K562 (cell line): ENCODE measurements around the gene ZNF219. TPM values are rescaled to one million over a fixed set of nuclear protein-coding genes. Genes with fewer than 3 reads are reported as not detected.

Experiments
- CREB1 ChIP-seq, 2 experiments: sonication (generic) in 1 of 2; formaldehyde crosslinking in 1 of 2; IDR thresholded peaks; 2 replicates each; pipeline versions ENCODE4 v1.6.1 to v1.8.0; 2012 to 2022; ENCODE audit warnings: inconsistent platforms in 1 of 2, mild to moderate bottlenecking in 1 of 2, missing genetic modification reagents in 1 of 2, moderate library complexity in 1 of 2
- MAFF ChIP-seq: IDR thresholded peaks from 2 replicates; pipeline ENCODE4 v1.6.1; 2012; ENCODE audit warnings: low read length, improper control_type of control experiment
- MIER1 ChIP-seq: fragments of 450-650 bp; IDR thresholded peaks from 2 replicates; pipeline ENCODE4 v1.6.1; 2016; ENCODE audit warnings: antibody characterized with exemption, mild to moderate bottlenecking, low read depth
- RBBP5 ChIP-seq: fragments of 200-600 bp; sonication (generic); IDR thresholded peaks from 2 replicates; pipeline ENCODE4 v1.6.1; 2012; ENCODE audit warnings: borderline replicate concordance, mild to moderate bottlenecking, low read length, control low read depth, inconsistent platforms; ENCODE audit not compliant: insufficient read depth, poor library complexity, severe bottlenecking
- SREBF2 ChIP-seq: sonication (generic); formaldehyde crosslinking; IDR thresholded peaks from 2 replicates; pipeline ENCODE4 v1.4.0; 2020; ENCODE audit warnings: mild to moderate bottlenecking, missing genetic modification reagents
- TOE1 ChIP-seq, 2 experiments: fragments of 450-650 bp in 1 of 2; sonication (generic) in 1 of 2; formaldehyde crosslinking in 1 of 2; IDR thresholded peaks; 2 replicates each; pipeline versions ENCODE4 v1.7.1 to v1.8.0; 2016 to 2022; ENCODE audit warnings: borderline replicate concordance in 2 of 2, mild to moderate bottlenecking in 2 of 2, antibody characterized with exemption in 1 of 2, inconsistent platforms in 1 of 2, low read depth in 1 of 2, missing genetic modification reagents in 1 of 2, moderate library complexity in 1 of 2
- ZEB2 ChIP-seq: fragments of 450-650 bp; IDR thresholded peaks from 2 replicates; pipeline ENCODE4 v1.6.1; 2016
- polyA plus RNA-seq, 8 experiments: library from polyadenylated mRNA; depleted of rRNA in 4 of 8; stranded (reverse) in 5 of 8; unstranded in 3 of 8; fragments of >200 nt; fragmentation: Nextera tagmentation in 2 of 8; fragmentation: Illumina TruSeq in 1 of 8; extraction: Ambion mirVana in 2 of 8; extraction: Trizol in 1 of 8; gene quantifications; 2 replicates each; pipeline versions ENCODE4 v1.2.1 to v1.2.3, GENCODE V29; 2011 to 2014; ENCODE audit warnings: inconsistent platforms in 1 of 8, missing spikeins in 1 of 8
- total RNA-seq, 7 experiments: library from RNA; depleted of rRNA in 6 of 7; stranded (reverse); fragments of >200 nt in 6 of 7; fragmentation: Illumina TruSeq in 2 of 7; extraction: Trizol in 2 of 7; gene quantifications; 2 replicates each; pipeline versions ENCODE4 v1.2.1 to v1.2.3, GENCODE V29; 2011 to 2021; ENCODE audit warnings: low replicate concordance in 1 of 7
- TF ChIP-seq, protein P1 (sequence below), 2 experiments: IDR thresholded peaks; 2 replicates each; pipeline ENCODE4 v1.6.1; 2011; ENCODE audit warnings: borderline replicate concordance in 1 of 2, control low read depth in 1 of 2, low read depth in 1 of 2, low read length in 1 of 2, mild to moderate bottlenecking in 1 of 2, mixed read lengths in 1 of 2, moderate library complexity in 1 of 2; ENCODE audit not compliant: insufficient read depth in 1 of 2, insufficient read length in 1 of 2, poor library complexity in 1 of 2, severe bottlenecking in 1 of 2; ENCODE audit errors: extremely low read depth in 1 of 2
- TF ChIP-seq, protein P2 (sequence below): fragments of 250-450 bp; sonication (Bioruptor Pico); IDR thresholded peaks from 2 replicates; pipeline ENCODE4 v1.8.0; 2021; ENCODE audit warnings: borderline replicate concordance, mild to moderate bottlenecking, moderate library complexity; ENCODE audit not compliant: poor library complexity, severe bottlenecking
- TF ChIP-seq, protein P3 (sequence below): fragments of 450-650 bp; IDR thresholded peaks from 2 replicates; pipeline ENCODE4 v1.6.1; 2016; ENCODE audit warnings: mild to moderate bottlenecking, moderate library complexity
- TF ChIP-seq, protein P4 (sequence below): sonication (generic); formaldehyde crosslinking; IDR thresholded peaks from 2 replicates; pipeline ENCODE4 v1.8.0; 2022; ENCODE audit warnings: mild to moderate bottlenecking, missing genetic modification reagents

ZNF219 gene
- total and polyA plus RNA-seq, 9 of the 15 experiments (the other 6 are each of a cell fraction or from before 2014, with no cell fraction given), result 0.29 to 10.6 (median 2.8) TPM

DNA sequence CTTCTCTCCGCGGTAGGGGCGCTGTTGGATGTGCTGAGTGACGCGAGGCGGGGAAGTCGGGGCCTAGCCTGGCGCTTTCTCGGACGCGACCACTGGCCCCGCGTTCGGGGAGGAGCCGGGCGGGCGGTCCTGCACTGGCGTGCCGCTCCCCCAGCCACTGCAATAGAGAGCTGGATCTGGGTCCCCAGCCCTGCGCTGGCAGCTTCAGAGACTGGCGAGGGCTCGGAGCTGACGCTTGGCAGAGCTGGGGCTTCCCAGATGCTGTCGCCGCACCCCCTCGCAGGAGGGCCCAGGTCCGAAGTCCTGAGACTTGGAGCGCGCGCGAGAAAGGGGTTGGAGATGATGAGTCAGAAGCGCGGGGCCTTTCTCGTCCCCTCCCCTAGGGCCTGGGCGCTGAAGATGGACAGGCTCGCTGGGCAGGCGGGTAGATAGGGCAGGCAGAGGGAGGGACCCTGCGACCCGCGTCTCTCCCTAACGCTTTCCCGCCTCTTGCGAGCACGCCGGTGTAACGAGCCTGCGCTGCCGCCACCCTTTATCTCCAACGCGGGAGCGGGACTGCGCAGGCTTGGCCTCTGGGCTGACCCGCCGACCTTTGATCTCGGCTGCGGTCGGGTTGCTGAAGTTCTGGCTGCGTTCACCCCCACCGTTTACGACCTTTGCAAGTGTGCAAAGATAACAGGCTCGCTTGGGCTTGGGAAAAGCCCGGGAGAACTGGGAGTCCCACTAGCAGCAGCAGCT, 5.4 kb upstream of the ZNF219 start (continued):
- TF ChIP-seq, protein P1, sequence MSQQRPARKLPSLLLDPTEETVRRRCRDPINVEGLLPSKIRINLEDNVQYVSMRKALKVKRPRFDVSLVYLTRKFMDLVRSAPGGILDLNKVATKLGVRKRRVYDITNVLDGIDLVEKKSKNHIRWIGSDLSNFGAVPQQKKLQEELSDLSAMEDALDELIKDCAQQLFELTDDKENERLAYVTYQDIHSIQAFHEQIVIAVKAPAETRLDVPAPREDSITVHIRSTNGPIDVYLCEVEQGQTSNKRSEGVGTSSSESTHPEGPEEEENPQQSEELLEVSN (IDR thresholded peaks at IDR 0.05; ENCODE audit: borderline replicate concordance in 1 of 2, extremely low read depth in 1 of 2, insufficient read depth in 1 of 2, insufficient read length in 1 of 2, low read depth in 1 of 2, low read length in 1 of 2, poor library complexity in 1 of 2, severe bottlenecking in 1 of 2), result peak; percentile 97 to 98
- TF ChIP-seq RBBP5 (peak; percentile 48), ZEB2 (no peak), CREB1 (IDR thresholded peaks at IDR 0.05) (peak; percentile 80), CREB1 (CRISPR knock-in tag; IDR thresholded peaks at IDR 0.05) (peak; percentile 79), TOE1 (IDR thresholded peaks at IDR 0.05; ENCODE audit: borderline replicate concordance) (peak; percentile 99), TOE1 (CRISPR knock-in tag; IDR thresholded peaks at IDR 0.05; ENCODE audit: borderline replicate concordance, low read depth) (no peak), SREBF2 (no peak), MAFF (peak; percentile 42; the same call in 1 of the 2 replicates), MIER1 (0 out of 2 replicates have a peak, but pooled peaks have one; percentile 44)
- TF ChIP-seq, protein P2, sequence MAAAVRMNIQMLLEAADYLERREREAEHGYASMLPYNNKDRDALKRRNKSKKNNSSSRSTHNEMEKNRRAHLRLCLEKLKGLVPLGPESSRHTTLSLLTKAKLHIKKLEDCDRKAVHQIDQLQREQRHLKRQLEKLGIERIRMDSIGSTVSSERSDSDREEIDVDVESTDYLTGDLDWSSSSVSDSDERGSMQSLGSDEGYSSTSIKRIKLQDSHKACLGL, result no peak
- TF ChIP-seq, protein P3, sequence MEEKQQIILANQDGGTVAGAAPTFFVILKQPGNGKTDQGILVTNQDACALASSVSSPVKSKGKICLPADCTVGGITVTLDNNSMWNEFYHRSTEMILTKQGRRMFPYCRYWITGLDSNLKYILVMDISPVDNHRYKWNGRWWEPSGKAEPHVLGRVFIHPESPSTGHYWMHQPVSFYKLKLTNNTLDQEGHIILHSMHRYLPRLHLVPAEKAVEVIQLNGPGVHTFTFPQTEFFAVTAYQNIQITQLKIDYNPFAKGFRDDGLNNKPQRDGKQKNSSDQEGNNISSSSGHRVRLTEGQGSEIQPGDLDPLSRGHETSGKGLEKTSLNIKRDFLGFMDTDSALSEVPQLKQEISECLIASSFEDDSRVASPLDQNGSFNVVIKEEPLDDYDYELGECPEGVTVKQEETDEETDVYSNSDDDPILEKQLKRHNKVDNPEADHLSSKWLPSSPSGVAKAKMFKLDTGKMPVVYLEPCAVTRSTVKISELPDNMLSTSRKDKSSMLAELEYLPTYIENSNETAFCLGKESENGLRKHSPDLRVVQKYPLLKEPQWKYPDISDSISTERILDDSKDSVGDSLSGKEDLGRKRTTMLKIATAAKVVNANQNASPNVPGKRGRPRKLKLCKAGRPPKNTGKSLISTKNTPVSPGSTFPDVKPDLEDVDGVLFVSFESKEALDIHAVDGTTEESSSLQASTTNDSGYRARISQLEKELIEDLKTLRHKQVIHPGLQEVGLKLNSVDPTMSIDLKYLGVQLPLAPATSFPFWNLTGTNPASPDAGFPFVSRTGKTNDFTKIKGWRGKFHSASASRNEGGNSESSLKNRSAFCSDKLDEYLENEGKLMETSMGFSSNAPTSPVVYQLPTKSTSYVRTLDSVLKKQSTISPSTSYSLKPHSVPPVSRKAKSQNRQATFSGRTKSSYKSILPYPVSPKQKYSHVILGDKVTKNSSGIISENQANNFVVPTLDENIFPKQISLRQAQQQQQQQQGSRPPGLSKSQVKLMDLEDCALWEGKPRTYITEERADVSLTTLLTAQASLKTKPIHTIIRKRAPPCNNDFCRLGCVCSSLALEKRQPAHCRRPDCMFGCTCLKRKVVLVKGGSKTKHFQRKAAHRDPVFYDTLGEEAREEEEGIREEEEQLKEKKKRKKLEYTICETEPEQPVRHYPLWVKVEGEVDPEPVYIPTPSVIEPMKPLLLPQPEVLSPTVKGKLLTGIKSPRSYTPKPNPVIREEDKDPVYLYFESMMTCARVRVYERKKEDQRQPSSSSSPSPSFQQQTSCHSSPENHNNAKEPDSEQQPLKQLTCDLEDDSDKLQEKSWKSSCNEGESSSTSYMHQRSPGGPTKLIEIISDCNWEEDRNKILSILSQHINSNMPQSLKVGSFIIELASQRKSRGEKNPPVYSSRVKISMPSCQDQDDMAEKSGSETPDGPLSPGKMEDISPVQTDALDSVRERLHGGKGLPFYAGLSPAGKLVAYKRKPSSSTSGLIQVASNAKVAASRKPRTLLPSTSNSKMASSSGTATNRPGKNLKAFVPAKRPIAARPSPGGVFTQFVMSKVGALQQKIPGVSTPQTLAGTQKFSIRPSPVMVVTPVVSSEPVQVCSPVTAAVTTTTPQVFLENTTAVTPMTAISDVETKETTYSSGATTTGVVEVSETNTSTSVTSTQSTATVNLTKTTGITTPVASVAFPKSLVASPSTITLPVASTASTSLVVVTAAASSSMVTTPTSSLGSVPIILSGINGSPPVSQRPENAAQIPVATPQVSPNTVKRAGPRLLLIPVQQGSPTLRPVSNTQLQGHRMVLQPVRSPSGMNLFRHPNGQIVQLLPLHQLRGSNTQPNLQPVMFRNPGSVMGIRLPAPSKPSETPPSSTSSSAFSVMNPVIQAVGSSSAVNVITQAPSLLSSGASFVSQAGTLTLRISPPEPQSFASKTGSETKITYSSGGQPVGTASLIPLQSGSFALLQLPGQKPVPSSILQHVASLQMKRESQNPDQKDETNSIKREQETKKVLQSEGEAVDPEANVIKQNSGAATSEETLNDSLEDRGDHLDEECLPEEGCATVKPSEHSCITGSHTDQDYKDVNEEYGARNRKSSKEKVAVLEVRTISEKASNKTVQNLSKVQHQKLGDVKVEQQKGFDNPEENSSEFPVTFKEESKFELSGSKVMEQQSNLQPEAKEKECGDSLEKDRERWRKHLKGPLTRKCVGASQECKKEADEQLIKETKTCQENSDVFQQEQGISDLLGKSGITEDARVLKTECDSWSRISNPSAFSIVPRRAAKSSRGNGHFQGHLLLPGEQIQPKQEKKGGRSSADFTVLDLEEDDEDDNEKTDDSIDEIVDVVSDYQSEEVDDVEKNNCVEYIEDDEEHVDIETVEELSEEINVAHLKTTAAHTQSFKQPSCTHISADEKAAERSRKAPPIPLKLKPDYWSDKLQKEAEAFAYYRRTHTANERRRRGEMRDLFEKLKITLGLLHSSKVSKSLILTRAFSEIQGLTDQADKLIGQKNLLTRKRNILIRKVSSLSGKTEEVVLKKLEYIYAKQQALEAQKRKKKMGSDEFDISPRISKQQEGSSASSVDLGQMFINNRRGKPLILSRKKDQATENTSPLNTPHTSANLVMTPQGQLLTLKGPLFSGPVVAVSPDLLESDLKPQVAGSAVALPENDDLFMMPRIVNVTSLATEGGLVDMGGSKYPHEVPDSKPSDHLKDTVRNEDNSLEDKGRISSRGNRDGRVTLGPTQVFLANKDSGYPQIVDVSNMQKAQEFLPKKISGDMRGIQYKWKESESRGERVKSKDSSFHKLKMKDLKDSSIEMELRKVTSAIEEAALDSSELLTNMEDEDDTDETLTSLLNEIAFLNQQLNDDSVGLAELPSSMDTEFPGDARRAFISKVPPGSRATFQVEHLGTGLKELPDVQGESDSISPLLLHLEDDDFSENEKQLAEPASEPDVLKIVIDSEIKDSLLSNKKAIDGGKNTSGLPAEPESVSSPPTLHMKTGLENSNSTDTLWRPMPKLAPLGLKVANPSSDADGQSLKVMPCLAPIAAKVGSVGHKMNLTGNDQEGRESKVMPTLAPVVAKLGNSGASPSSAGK, result peak; percentile 96
- TF ChIP-seq, protein P4, sequence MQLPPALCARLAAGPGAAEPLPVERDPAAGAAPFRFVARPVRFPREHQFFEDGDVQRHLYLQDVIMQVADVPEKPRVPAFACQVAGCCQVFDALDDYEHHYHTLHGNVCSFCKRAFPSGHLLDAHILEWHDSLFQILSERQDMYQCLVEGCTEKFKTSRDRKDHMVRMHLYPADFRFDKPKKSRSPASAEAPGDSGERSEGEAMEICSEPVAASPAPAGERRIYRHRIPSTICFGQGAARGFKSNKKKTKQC, result peak; percentile 62
